Hypothalamus (tissue), 51 donors: ENCODE measurements around the gene ZAR1.
A peak's percentile ranks its signal among the peaks of the same experiment; 100 is the strongest.

Experiments used
- DNase-seq, 51 donors: peaks; one replicate each; lab custom pipeline; 2025; lab: John Stamatoyannopoulos, UW

ZAR1 gene

GRCh38 chr4:48484494-48485168, 5.4 kb upstream of the ZAR1 start:
- DNase-seq: no peak

GRCh38 chr4:48489683-48490011, 405 bp upstream of the ZAR1 start:
- DNase-seq: no peak

- no peak for DNase-seq
Measured at GRCh38 chr4:48490680-48491513, 845 bp downstream of the ZAR1 start.

- DNase-seq: no peak
Measured at GRCh38 chr4:48491514-48492176, 1.6 kb downstream of the ZAR1 start.

GRCh38 chr4:48493452-48494100, 3.5 kb downstream of the ZAR1 start:
- no peak for DNase-seq

GRCh38 chr4:48495941-48496340, 5.9 kb downstream of the ZAR1 start:
- DNase-seq: no peak

- DNase-seq: no peak
Measured at GRCh38 chr4:48498895-48499294, 8.8 kb downstream of the ZAR1 start.

GRCh38 chr4:48499551-48500066, 9.6 kb downstream of the ZAR1 start:
- DNase-seq: no peak

- DNase-seq: no peak
Measured at GRCh38 chr4:48503233-48504025, 13.4 kb downstream of the ZAR1 start.

- DNase-seq: no peak
Measured at GRCh38 chr4:48504026-48504330, 13.9 kb downstream of the ZAR1 start.

- DNase-seq: no peak
Measured at GRCh38 chr4:48504352-48504751, 14.3 kb downstream of the ZAR1 start.

- DNase-seq: no peak
Measured at GRCh38 chr4:48506716-48507115, 16.7 kb downstream of the ZAR1 start.

GRCh38 chr4:48509543-48509942, 19.5 kb downstream of the ZAR1 start:
- peak in 1 of 51 donors; percentile 16 for DNase-seq

GRCh38 chr4:48518143-48518542, 28.1 kb downstream of the ZAR1 start:
- DNase-seq: no peak

GRCh38 chr4:48526406-48526805, 36.4 kb downstream of the ZAR1 start:
- DNase-seq: no peak

- DNase-seq: peak in 1 of 51 donors; percentile 24
Measured at GRCh38 chr4:48538358-48538757, 48.3 kb downstream of the ZAR1 start.

GRCh38 chr4:48539597-48539996, 49.5 kb downstream of the ZAR1 start:
- no peak for DNase-seq

GRCh38 chr4:48542888-48543287, 52.8 kb downstream of the ZAR1 start:
- DNase-seq: no peak

- DNase-seq: peak in 1 of 51 donors; percentile 12
Measured at GRCh38 chr4:48543796-48544195, 53.7 kb downstream of the ZAR1 start.
